H1 (cell line): Measurements from ENCODE around the gene KCNMB2. TPM values are rescaled to one million over a fixed set of nuclear protein-coding genes. Genes with fewer than 3 reads are reported as not detected.

Experiments used
- BCL11A ChIP-seq, 2 experiments: IDR thresholded peaks; one replicate each; pipeline ENCODE4 v1.6.1; 2011; ENCODE audit warnings: low read depth in 2 of 2, low read length in 2 of 2, mild to moderate bottlenecking in 2 of 2
- MAFK ChIP-seq: IDR thresholded peaks from 2 replicates; pipeline ENCODE4 v1.6.1; 2012; ENCODE audit warnings: low read depth, mild to moderate bottlenecking, improper control_type of control experiment, low read length
- polyA plus RNA-seq, 7 experiments: library from polyadenylated mRNA; depleted of rRNA in 3 of 7; stranded (reverse) in 5 of 7; unstranded in 2 of 7; fragments of >200 nt in 5 of 7; fragments of 200-250 nt in 2 of 7; gene quantifications; 1 replicate in 5 of 7; 2 replicates in 1 of 7; 4 replicates in 1 of 7; pipeline versions ENCODE4 v1.2.1 to v1.2.3, GENCODE V29; 2011 to 2013; ENCODE audit warnings: missing spikeins in 2 of 7, mixed read lengths in 2 of 7
- total RNA-seq: library from RNA; stranded (reverse); fragmentation: NEBNext Ultra II Directional; extraction: Animal tissue kit (Norgen Biotek cat#: 25700); gene quantifications from 2 replicates; pipeline ENCODE4 v1.2.1, GENCODE V29; 2021

The KCNMB2 gene
- total and polyA plus RNA-seq, 2 of the 8 experiments (the other 6 are each of a cell fraction or from before 2014, with no cell fraction given) = not detected

DNA sequence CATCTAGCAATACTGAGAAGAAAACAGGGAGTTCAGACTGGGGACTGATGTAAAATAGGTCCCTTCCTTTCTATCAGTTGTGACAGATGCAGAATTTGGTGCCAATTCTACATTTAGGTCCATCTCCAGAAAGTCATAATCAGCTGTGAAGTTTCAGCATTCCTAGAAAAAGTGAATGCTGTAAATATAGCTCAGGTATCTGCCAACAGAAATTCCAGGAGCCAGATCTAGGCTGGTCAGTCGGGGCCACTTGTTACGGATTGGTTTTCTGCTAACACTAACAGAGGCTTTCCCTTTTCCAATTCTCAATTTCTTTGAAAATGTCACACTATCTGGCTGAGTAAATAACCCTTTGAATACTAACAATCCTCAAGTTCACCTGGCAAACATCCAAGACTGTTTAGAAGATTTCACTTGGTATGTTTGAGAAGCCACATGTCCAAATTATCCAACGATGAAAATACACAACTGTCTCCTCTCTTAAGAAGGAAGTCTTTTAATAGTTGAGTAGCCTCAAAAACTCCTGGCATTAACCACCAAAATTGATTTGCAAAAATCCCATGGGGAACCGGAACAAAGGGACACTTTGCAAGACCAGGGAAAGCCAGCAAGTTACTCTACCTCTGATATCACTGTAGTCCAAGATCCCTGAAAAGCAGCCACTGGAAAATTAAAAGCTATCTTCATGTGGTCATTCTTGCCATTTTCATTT lies 313.1 kb downstream of the KCNMB2 start (continued):
- no peak for TF ChIP-seq BCL11A (IDR thresholded peaks at IDR 0.05; ENCODE audit: low read depth in 2 of 2, low read length in 2 of 2)
- TF ChIP-seq MAFK = no peak
